HG02642 (cell line): Measurements from ENCODE around the gene BTBD2.

ENCODE experiments used
- ATAC-seq: cut with Tn5 transposase; IDR thresholded peaks from one replicate; pipeline ENCODE4 v1.9.1; 2021; ENCODE audit warnings: mild to moderate bottlenecking; ENCODE audit not compliant: unreplicated experiment, poor library complexity

The BTBD2 gene

DNA sequence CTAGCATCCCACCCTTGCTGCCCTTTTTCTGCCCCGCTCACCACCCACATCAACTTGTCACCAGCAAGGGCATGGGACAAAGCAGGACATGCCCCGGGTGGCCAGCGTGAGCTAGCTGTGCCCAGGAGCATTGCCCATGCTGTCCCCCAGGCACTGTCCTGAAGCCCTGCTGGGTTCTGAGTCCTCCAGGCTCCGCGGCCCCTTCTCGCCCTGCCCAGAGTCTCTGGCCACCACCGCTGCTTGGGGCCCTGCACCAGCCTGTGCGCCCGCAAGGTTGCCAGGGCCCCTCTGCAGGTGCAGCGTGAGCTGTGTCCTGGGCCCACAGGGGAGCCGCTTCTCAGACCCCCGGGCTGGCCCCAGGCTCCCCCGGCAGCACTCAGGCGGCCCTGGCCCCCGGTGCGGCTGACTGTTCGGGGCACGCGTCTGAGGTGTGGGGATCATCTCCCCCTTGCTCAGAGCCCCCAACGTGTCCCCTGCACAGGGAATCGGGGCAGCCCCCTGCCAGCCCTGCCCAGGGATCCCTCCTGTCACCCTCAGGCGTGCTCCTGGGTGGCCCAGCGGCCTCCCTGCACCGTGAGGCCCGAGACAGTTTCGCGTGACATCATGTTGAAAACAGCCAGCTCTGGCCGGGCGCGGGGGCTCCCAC, 70.5 kb downstream of the BTBD2 start:
- ATAC-seq, result no peak

DNA sequence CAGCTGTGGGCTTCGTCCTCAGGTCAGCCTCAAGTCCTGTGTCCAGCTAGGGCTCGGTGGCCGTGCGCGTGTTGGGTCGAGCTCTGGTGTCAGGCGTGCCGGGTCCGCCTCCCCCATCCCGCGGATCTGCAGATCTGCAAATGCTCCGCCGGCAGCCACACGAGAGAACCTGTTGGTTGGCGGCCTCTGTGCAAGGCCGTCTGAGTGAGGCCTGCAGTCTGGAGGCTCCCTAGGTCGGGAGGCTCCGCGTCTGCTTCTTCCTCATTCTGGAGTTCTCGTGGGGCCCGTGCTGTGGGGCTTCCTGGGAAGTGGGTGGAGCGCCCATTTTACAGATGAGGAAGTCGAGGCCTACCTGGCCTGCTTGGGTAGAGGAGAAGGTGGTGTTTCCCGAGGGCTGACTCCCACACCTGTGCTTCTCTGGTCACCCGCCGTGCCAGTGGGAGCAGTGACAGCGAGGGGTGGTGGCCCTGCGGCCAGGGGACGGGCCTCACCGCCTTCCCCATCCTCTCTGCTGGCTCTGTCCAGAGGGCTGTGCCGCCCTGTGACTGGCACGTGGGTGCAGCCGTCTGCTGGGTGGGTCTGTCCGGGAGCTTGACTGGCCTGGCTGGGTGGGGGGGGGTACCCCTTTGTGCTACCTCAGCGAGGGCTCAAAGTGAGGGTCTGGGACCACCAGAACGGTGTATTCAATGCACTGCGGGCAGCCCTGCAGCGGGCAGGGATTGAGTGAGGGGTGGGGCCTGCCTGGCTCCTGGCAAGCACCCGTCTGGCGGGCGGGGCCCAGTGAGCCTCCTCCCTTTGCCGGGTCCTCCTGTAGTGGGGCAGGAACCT, 71.2 kb downstream of the BTBD2 start:
- ATAC-seq, result no peak

DNA sequence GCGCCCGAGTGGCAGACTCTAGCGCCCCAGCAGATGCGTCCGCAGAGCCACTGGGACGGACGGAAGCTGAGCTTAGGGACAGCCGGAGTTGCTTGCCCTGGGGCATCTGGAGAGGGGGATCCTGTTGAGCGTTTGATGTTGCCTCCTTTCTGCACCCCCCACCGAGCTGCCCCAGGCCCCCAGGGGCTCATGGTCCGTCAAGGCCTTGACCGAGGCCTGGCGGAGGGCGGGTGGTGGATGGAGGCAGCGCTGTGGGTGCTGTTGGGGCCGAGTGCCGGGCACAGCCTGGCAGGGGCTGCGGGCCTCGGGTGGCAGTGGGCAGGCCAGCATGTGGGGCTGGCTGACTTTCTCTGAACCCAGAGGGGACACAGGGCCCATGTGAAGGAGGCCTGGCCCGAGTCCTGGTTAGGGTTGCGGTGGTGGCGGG, 71.8 kb downstream of the BTBD2 start:
- ATAC-seq, result no peak

DNA sequence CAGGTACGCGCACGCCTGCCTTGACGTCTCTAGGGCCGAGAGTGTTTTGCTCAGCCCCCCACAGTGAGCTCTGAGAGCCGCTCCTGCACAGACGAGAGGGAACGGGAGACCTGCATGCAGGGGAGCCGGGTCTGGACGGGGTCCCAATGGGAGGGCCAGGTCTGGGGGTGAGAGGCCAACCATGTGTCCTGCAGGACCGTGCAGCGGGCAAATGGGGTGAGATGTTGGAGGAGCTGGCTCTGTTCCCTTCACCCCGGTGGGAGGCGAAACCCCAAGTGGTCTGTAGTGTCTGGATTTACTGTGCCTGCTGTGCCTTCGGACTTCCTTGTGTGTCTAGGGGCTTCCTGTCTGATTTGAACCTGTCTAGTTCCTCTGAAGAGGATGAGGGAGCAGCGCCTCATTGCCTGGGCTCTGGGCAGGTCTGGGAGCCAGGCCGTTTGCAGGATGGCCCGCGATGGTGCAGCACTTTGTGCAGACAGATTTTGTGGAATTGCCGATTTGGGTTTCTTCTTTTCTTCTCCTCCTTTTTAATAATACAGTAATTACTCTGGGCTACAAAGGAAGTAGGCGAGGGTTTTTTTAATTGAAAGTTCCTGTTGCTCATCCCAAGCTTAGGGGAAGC, 72.5 kb downstream of the BTBD2 start:
- no peak for ATAC-seq

DNA sequence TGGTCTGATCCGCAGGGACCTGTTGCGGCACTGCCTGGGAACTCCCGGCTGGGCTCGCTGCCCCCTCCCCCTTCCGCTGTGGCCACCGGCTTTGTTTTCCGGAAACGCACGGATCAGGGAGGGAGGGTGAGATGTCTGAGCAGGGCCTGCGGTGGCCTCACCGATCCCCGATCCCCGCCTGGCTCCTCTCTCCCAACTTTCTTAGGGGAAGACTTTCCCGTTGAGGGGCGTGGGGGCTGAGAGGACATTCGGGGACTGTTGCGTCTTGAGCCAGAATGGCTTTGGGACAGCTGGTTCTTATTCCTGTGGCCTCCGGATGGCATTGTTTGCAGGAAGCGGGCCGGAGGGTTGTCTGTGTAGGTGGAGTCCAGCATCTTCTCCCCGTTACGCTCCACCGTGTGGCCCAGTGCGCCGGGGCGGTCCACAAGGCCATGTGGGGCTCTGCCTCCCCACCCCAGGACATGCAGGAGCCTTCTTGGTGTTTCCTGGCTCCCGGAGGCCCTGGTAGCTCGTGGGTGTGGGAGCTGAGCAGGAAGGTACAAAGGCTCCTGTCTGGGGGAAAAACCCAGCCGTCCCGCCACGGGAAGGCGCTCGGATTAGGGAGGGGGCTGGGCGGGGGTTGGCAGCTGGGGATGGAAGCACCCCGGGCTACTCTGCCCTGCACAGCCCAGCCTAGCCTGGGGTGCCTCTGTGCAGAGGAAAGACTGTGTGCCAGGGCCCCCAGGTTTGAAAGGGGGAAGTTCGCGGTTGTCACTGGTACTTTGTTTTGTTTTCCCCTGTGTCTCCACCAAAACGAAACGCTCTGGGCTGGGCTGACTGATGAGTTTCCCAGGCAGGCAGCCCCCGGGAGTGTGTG, 73.2 kb downstream of the BTBD2 start:
- ATAC-seq, result no peak

DNA sequence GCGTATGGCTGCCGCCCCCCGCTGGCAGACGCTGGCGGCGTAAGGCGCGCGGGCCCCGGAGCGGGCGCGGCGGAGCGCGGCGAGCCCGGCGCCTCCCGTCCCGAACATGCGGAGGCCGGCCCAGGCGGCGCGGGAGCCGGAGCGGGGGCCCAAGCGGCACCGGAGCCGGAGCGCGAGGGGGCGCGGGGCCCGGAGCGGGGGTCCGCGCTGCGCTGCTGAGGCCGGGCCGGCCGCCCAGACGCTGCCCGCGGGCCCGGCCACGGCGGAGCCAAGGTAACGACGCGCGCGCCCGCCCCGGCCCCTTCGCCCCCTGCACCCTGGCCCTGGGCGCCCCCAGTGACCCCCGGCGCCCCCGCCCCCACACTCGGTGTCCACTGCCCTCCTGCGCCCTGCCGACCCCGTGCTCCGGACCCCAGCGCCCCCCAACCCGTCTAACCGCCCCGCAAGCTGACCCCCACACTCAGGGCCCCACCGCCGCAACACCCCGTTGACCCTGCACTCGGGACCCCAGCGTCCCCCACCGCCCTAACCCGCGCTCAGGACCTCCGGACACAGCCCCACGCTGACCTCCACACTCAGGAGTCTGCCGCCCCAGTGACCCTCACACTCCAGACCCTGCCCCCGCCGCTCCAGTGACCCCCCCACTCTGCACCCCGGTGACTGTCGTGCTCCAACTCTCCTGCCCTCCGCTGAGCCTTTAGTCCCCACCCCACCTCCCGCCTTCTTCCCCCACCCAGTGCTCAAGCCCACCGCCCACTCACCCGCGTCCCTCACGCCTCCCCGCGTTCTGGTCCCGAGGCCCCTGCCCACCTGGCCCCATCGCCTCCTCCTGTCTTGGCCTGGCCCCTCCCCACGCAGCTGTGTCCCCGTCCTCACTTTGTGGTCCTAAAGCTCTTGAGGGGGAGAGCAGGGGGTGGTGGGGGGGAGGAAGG, 74.1 kb downstream of the BTBD2 start, which contains the start of gene CSNK1G2:
CSNK1G2 (plus strand) TSS at position 27 of the 932 bp plus-strand sequence. CDS start 28,601 bp downstream, outside the sequence.
- ATAC-seq, result no peak

DNA sequence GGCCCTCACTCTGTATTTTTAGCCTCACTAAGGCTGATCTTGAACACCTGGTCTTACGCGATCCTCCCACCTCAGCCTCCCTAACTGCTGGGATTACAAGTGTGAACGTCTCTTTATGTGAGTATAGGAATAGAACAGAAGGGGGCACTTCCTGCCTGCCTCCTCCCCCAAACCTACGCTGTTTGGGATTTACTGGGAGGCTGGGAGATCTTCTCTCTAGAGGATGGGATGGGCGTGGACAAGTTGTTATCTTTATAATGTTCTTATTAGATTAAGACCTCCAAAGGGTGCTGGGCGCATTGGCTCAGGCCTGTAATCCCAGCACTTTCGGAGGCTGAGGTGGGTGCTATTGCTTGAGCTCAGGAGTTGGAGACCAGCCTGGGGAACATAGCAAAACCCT, 77.4 kb downstream of the BTBD2 start:
- no peak for ATAC-seq

DNA sequence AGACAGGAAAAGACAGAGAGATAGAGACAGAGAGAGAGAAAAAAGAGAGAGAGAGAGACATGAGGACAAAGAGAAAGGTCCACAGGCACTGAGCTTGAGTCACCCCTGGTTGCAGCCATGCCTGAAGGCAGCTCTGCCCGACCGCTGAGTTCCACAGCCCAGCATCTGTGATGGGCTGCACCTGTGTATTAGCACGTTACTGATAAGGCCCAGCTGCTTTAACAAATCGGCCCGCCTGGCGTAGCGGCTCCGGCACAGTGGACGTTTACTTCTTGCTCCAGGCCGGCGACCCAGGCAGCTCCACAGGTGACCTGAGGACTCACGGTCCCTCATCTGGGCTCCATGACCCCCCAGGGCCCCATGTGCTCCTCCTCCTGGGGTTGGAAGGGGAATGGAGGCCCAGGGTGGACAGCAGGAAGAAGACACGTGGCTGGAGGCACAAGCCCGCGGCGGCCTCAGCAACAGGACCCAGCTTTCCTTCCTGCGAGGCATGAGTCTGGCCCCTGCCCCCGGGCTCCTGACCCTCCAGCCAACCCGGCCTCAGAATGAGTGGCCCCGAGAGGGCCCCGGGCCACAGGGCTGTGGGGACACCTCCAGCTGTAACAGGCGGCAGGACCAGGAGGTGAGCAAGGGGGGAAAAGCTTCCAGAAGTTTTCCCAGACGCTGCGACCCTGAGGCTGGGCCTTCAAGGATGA, 78.5 kb downstream of the BTBD2 start:
- no peak for ATAC-seq

DNA sequence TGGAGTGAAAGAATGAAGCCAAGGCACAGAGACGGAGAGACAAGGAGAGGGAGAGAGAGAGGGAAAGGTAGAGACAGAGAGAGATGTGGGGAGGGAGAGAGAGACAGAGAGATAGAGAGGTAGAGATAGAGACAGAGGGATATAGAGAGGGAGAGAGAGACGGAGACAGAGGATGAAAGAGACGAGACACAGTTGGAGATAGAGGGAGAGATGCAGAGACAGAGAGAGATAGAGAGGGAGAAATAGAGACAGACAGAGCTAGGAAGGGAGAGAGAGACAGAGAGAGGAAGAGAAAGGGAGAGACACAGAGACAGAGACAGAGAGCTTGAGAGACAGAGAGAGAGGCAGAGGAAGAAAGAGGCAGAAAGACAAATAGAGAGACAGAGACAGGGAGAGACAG, 79.1 kb downstream of the BTBD2 start:
- no peak for ATAC-seq

DNA sequence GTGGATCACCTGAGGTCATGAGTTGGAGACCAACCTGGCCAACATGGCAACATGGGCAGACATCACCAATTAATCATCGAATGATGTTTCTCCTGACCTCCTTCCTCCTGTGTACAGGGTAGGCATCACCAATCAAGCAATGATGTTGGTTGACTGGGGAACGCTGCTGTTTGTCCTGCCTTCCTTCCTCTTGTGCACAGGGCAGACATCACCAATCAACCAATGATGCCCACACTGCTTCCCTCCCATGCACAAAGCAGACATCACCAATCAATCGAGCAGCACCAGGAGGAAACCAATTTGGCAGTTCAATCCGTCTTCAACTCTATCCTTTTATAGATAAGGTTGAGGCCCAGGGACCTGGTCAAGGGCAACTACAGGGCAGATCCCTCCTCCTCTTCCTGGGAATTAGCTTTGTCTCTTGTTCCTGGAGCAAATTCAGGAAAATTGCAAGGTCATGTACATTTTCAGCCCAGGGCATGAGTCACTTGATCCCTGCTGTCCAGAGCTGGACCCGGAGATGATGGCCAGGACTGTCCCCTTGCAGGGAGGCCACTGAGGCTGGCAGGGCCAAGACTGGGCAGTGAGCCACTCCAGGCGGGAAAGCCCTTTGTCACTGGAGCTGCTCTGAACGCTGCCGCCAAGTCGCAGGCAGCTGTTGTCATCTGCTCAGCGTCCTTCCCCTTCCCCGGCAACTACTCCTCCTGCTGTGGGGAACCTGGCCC, 79.9 kb downstream of the BTBD2 start:
- ATAC-seq, result no peak
